Measurements from ENCODE around the gene SMARCA1.
"Not testable (repeated sequence)": the region's sequence is repeated elsewhere in the genome, so short reads cannot be mapped to it uniquely, and the experiment has no call there.

Gene SMARCA1, protein sequence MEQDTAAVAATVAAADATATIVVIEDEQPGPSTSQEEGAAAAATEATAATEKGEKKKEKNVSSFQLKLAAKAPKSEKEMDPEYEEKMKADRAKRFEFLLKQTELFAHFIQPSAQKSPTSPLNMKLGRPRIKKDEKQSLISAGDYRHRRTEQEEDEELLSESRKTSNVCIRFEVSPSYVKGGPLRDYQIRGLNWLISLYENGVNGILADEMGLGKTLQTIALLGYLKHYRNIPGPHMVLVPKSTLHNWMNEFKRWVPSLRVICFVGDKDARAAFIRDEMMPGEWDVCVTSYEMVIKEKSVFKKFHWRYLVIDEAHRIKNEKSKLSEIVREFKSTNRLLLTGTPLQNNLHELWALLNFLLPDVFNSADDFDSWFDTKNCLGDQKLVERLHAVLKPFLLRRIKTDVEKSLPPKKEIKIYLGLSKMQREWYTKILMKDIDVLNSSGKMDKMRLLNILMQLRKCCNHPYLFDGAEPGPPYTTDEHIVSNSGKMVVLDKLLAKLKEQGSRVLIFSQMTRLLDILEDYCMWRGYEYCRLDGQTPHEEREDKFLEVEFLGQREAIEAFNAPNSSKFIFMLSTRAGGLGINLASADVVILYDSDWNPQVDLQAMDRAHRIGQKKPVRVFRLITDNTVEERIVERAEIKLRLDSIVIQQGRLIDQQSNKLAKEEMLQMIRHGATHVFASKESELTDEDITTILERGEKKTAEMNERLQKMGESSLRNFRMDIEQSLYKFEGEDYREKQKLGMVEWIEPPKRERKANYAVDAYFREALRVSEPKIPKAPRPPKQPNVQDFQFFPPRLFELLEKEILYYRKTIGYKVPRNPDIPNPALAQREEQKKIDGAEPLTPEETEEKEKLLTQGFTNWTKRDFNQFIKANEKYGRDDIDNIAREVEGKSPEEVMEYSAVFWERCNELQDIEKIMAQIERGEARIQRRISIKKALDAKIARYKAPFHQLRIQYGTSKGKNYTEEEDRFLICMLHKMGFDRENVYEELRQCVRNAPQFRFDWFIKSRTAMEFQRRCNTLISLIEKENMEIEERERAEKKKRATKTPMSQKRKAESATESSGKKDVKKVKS

GRCh38 chrX:129523079-129523911 is at the start of gene SMARCA1:
TSS of gene SMARCA1 (minus strand) at chrX:129523490. CDS start at chrX:129523370, 120 bp downstream.
- DNase-seq (ENCODE audit: insufficient read length, low spot score) (peak; percentile 35), FAIRE-seq (no peak)
- no peak for TF ChIP-seq CTCF (IDR thresholded peaks at IDR 0.05; ENCODE audit: insufficient read depth, missing control alignments)

- FAIRE-seq (no peak), DNase-seq (ENCODE audit: insufficient read length, low spot score) (no peak)
- no peak for TF ChIP-seq CTCF (IDR thresholded peaks at IDR 0.05; ENCODE audit: insufficient read depth, missing control alignments)
These were observed 49.1 kb upstream of the SMARCA1 start for GRCh38 chrX:129572422-129572821.

GRCh38 chrX:129568349-129568748 is 45.1 kb upstream of the SMARCA1 start:
- no peak for FAIRE-seq
- TF ChIP-seq CTCF (IDR thresholded peaks at IDR 0.05; ENCODE audit: insufficient read depth, missing control alignments): no peak
- DNase-seq (ENCODE audit: insufficient read length, low spot score): no peak

DNA sequence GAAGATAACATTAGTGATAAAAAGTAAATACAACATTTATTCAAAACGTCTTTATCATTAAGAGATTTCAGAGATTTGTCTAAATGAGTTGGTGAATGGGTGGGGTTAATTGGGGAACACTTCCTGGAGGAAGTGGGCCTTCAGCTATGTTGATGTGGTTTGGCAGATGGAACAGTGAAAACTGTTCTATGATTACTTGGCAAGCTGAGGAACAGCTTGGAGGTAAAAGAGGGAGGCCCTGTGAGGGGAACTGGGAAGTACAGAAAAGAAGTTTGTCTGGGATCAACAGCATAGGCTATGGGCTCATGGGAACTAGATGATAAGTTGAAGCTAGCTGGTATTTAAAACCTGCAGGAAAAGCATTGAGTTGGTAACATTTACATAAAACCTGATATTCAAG is 42.8 kb upstream of the SMARCA1 start:
- no peak for DNase-seq (ENCODE audit: insufficient read length, low spot score)
- no peak for TF ChIP-seq CTCF (IDR thresholded peaks at IDR 0.05; ENCODE audit: insufficient read depth, missing control alignments)
- no peak for FAIRE-seq

- no peak for TF ChIP-seq CTCF (IDR thresholded peaks at IDR 0.05; ENCODE audit: insufficient read depth, missing control alignments)
- DNase-seq (ENCODE audit: insufficient read length, low spot score) (no peak), FAIRE-seq (no peak)
These were observed 41.9 kb upstream of the SMARCA1 start for GRCh38 chrX:129565046-129565650.

DNA sequence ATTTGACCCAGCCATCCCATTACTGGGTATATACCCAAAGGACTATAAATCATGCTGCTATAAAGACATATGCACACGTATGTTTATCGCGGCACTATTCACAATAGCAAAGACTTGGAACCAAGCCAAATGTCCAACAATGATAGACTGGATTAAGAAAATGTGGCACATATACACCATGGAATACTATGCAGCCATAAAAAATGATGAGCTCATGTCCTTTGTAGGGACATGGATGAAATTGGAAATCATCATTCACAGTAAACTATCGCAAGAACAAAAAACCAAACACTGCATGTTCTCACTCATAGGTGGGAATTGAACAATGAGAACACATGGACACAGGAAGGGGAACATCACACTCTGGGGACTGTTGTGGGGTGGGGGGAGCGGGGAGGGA is 41.1 kb upstream of the SMARCA1 start:
- DNase-seq (ENCODE audit: insufficient read length, low spot score); FAIRE-seq: not testable (repeated sequence)

All from D721Med (cell line).